ENCODE measurements around the gene SEMA4D.

Gene SEMA4D

DNA sequence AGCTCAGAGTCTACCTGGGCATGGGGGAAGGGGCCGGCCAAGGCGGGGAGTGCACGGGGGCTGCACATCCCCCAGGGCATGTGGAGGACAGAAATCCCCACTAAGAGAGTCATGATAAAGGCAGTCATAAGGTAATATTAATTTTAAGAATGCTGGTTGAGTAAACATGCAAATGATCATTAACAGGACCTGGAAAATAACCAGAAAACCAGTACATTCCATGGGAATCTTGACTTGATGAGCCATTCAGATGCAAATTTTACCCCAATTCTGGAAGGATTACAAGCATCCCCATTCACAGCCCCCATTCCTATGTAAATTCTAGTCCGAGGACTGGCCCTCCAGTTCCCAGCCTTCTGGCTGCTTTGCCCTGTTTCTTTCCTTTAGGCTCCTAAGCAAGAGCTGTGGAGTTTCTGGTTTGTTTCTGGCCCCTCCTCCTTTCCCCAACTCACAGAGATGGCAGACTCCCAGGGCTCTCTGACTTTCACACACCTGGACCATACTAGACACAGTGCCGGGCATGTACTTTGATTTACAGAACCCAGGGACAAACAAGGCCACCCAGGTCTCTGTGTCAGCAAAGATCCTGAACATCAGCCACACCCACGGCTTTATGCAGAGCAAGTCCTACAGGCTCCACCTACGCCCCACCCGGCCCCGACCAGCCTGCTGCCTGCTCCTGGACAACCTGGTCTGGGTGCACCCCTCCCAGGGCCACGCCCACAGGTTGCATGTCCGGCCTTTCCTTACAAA lies 62.7 kb downstream of the SEMA4D start:
- ChIA-PET CTCF (interaction anchor here (0.5 to 1.6 kb wide), 3 partner anchors 38 to 946 kb away, joined by 3 to 5 read pairs (median 3); no protein-coding TSS in a partner anchor), POLR2A (ENCODE audit: low non-redundant PET) (interaction anchor here (0.9 kb wide), 1 partner anchor 10 kb away, joined by 3 read pairs; no protein-coding TSS in a partner anchor)
- DNase-seq (ENCODE audit: low spot score), result peak; percentile 83
- TF ChIP-seq, protein P1, sequence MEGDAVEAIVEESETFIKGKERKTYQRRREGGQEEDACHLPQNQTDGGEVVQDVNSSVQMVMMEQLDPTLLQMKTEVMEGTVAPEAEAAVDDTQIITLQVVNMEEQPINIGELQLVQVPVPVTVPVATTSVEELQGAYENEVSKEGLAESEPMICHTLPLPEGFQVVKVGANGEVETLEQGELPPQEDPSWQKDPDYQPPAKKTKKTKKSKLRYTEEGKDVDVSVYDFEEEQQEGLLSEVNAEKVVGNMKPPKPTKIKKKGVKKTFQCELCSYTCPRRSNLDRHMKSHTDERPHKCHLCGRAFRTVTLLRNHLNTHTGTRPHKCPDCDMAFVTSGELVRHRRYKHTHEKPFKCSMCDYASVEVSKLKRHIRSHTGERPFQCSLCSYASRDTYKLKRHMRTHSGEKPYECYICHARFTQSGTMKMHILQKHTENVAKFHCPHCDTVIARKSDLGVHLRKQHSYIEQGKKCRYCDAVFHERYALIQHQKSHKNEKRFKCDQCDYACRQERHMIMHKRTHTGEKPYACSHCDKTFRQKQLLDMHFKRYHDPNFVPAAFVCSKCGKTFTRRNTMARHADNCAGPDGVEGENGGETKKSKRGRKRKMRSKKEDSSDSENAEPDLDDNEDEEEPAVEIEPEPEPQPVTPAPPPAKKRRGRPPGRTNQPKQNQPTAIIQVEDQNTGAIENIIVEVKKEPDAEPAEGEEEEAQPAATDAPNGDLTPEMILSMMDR (conservative IDR thresholded peaks at IDR 0.05; ENCODE audit: low read depth), result no peak
- peak overlapping the region; percentile 27; the same call in 1 of the 2 replicates for H3K27ac ChIP-seq

DNA sequence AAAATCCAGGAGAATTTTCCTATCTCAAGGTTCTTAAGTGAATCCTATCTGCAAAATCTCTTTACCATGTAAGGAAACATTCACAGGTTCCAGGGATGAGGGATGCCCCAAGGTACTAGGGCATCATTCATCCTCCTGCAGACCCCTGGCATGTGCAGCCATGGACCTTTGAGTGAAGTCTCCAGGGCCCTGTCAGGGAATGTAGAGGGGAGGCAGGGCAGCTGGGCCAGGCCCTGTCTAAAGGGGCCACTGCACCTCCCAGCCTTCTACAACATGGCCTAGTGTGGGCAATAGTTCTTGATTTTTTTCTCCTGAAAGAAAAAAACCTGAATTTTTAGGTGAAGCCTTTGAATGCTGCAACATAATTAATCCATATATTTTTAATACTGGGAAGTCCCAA lies 63.3 kb downstream of the SEMA4D start:
- TF ChIP-seq, protein P1 (conservative IDR thresholded peaks at IDR 0.05; ENCODE audit: low read depth), result no peak
- POLR2A ChIA-PET (ENCODE audit: low non-redundant PET), result no interaction called here
- H3K27ac ChIP-seq, result no peak overlapping the region
- CTCF ChIA-PET, result interaction anchor here (0.5 to 1.6 kb wide), 2 partner anchors 114 to 947 kb away, joined by 3 to 5 read pairs; no protein-coding TSS in a partner anchor
- DNase-seq (ENCODE audit: low spot score), result no peak

DNA sequence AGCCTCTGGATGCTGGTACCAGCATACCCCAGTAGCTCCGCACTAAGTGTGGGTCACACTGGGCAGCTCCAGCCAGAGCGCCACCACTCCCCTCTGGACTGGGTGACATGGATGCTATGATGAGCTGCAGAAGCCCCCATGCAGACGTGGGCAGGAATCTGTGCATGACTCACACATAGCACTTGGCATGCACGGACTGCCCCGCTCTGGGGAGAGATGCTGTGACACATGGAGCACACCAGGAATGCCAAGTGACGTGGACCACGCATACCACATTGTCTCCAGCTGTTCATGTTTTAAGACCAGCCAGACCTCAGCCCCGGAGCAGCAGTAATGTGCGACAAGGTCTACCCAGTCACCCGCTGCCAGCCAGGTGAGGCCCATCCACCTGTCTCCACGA lies 64.1 kb downstream of the SEMA4D start:
- ChIA-PET POLR2A (ENCODE audit: low non-redundant PET) (no interaction called here), CTCF (interaction anchor here (0.7 to 1.6 kb wide), 2 partner anchors 80 to 115 kb away, joined by 3 to 5 read pairs; no protein-coding TSS in a partner anchor)
- no peak for DNase-seq (ENCODE audit: low spot score)
- H3K27ac ChIP-seq, result no peak overlapping the region
- TF ChIP-seq, protein P1 (conservative IDR thresholded peaks at IDR 0.05; ENCODE audit: low read depth), result no peak

DNA sequence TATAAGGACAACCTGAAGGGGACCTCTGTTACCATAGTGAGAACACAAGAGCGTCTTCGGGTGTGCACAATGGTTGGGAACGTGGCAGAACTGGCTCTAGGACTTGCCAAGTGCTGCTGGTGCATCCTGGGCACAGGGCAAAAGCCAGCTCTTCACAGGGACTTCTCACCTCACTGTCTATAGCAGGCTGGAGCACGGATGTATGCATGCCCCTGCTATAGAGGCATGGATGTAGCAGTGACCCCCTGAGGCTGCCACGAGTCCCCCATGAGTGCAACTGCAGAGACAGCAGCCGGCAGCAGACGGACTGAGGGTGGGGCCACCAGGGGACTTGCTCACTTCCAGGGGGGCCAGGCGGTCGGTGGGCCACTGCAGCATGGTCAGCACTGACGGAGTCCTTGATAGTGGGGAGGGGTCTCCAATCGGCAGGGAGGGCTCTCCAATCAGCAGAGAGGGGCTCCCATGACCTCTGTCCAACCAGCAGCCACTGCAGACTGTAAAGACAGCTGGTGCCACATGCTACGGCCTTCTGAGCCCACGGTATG lies 64.9 kb downstream of the SEMA4D start:
- ChIA-PET CTCF (no interaction called here), POLR2A (ENCODE audit: low non-redundant PET) (no interaction called here)
- TF ChIP-seq, protein P1 (conservative IDR thresholded peaks at IDR 0.05; ENCODE audit: low read depth), result no peak
- no peak for DNase-seq (ENCODE audit: low spot score)
- no peak overlapping the region for H3K27ac ChIP-seq

DNA sequence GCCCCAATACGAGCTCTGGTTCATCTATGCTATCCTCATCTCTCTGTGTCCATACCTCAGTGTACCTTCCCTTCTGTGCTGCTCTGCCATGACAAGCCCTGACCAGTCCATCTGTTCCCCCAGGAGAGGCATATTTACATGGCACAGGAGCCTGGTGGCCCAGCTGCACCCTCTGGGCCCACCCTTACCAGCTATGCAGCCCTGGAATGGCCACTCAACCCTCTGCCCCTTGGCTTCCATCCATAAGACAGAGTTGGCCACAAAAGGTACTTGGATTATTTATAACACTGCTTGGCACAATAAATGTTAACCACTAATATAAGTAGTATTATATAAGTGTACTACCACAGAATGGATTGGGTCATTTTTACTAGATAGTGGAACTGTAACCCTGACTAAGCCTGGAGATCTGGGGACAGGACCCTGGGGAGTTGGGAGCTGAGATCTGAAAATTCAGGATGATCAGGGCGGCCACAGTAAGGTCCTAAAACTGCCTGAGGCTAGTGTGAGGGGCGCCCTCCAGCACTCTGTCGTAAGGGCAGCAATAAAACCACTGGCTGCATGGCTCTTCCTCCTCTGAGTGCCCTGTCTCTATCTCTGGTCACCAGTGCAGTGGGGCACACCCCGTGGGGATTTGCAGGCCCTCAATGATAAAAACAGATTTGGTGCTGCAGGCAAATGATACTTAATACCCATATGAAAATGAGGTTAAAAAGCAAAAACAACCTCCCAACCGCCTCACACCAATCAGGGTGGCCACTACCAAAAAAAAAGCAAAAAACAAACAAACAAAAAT lies 65.8 kb downstream of the SEMA4D start:
- TF ChIP-seq, protein P1 (conservative IDR thresholded peaks at IDR 0.05; ENCODE audit: low read depth), result no peak
- H3K27ac ChIP-seq, result peak overlapping the region; percentile 43; the same call in 1 of the 2 replicates
- CTCF ChIA-PET, result interaction anchor here (0.6 to 0.7 kb wide), 3 partner anchors 28 to 510 kb away, joined by 3 to 6 read pairs (median 3); no protein-coding TSS in a partner anchor
- DNase-seq (ENCODE audit: low spot score), result no peak
- POLR2A ChIA-PET (ENCODE audit: low non-redundant PET), result no interaction called here

DNA sequence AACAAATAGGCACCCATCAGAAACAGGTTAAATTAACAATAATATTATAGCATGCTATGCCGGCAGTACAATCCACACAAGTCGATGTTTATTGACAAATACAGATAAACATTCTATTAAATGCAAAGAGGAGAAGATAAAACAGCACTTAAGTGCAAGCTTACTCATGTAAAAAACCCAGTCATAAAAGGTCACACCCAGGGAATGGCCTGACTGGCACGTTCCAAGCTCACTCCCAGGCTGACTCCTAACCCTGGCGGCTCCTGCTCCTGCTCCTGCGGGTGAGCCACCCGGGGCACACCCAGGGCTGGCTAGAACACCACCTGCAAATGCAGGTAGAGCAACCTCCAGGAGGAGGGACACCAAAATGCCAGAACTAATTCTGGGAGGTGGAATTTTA lies 66.9 kb downstream of the SEMA4D start:
- peak; percentile 73 for DNase-seq (ENCODE audit: low spot score)
- POLR2A ChIA-PET (ENCODE audit: low non-redundant PET), result no interaction called here
- TF ChIP-seq, protein P1 (conservative IDR thresholded peaks at IDR 0.05; ENCODE audit: low read depth), result no peak
- CTCF ChIA-PET, result interaction anchor here (0.7 kb wide), 1 partner anchor 94 kb away, joined by 3 read pairs; no protein-coding TSS in a partner anchor
- H3K27ac ChIP-seq, result peak overlapping the region; percentile 43; the same call in 1 of the 2 replicates
